SU-DHL-6 (cell line): ENCODE measurements around the gene CFAP92.
"Not testable (repeated sequence)": the region's sequence is repeated elsewhere in the genome, so short reads cannot be mapped to it uniquely, and the experiment has no call there.

Experiments
- H2AFZ ChIP-seq: fragments of 200-600 bp; sonication (generic); 2 replicates; pipeline ENCODE4 v1.6.1; 2014; ENCODE audit warnings: low read depth, mild to moderate bottlenecking, moderate library complexity, mixed read lengths, antibody characterized with exemption, low read length; ENCODE audit not compliant: severe bottlenecking
- H3F3A ChIP-seq: fragments of 200-600 bp; shearing (Covaris generic); 2 replicates; pipeline ENCODE4 v1.6.0; 2016; ENCODE audit warnings: antibody characterized with exemption, mild to moderate bottlenecking; ENCODE audit not compliant: insufficient read depth
- H3K27ac ChIP-seq: fragments of 200-600 bp; sonication (generic); 2 replicates; pipeline ENCODE4 v1.5.1; 2016; ENCODE audit warnings: low read depth, mild to moderate bottlenecking, low read length, moderate library complexity, mixed read lengths
- H3K27me3 ChIP-seq: fragments of 200-600 bp; sonication (generic), shearing (Covaris generic); 2 replicates; pipeline ENCODE4 v1.6.0; 2014; ENCODE audit warnings: mild to moderate bottlenecking, low read length
- H3K36me3 ChIP-seq: fragments of 200-600 bp; sonication (generic); 2 replicates; pipeline ENCODE4 v1.6.1; 2014; ENCODE audit warnings: mild to moderate bottlenecking, low read length, mixed read lengths
- H3K4me2 ChIP-seq: fragments of 300-600, 200-600 bp; shearing (Covaris generic), sonication (generic); 2 replicates; pipeline ENCODE4 v1.6.0; 2014; ENCODE audit warnings: low read length, low read depth, mild to moderate bottlenecking; ENCODE audit not compliant: poor library complexity, severe bottlenecking
- H3K4me3 ChIP-seq: fragments of 200-600 bp; sonication (generic); 2 replicates; pipeline ENCODE4 v1.5.1; 2014; ENCODE audit warnings: antibody characterized with exemption, low read length, mild to moderate bottlenecking, mixed read lengths; ENCODE audit not compliant: insufficient read depth, poor library complexity, severe bottlenecking
- H3K79me2 ChIP-seq: fragments of 200-600 bp; sonication (generic); 2 replicates; pipeline ENCODE4 v1.6.1; 2014; ENCODE audit warnings: mild to moderate bottlenecking, low read length, moderate library complexity; ENCODE audit not compliant: insufficient read depth
- H3K9ac ChIP-seq: fragments of 200-600 bp; sonication (generic); 2 replicates; pipeline ENCODE4 v1.7.0; 2014; ENCODE audit warnings: mild to moderate bottlenecking, low read length
- H3K9me2 ChIP-seq: fragments of 200-600 bp; sonication (generic); replicated peaks from 2 replicates; pipeline ENCODE4 v1.6.1; 2014; ENCODE audit warnings: low read length; ENCODE audit not compliant: insufficient read depth
- H3K9me3 ChIP-seq: fragments of 200-600 bp; sonication (generic); 2 replicates; pipeline ENCODE4 v1.6.1; 2014; ENCODE audit warnings: low read length, mixed read lengths; ENCODE audit not compliant: insufficient read depth
- H4K20me1 ChIP-seq: fragments of 200-600 bp; sonication (generic); 2 replicates; pipeline ENCODE4 v1.6.1; 2014; ENCODE audit warnings: low read depth, mild to moderate bottlenecking, antibody characterized with exemption, low read length, moderate library complexity, mixed read lengths
- CTCF ChIP-seq: fragments of 200-600 bp; sonication (generic); IDR thresholded peaks from one replicate; pipeline ENCODE4 v1.5.1; 2017; ENCODE audit warnings: antibody characterized with exemption, mild to moderate bottlenecking, low read length, moderate library complexity; ENCODE audit not compliant: insufficient read depth, poor library complexity, severe bottlenecking
- EZH2phosphoT487 ChIP-seq: fragments of 200-600 bp; sonication (generic), shearing (Covaris generic); conservative IDR thresholded peaks from 2 replicates; pipeline ENCODE4 v1.6.1; 2018; ENCODE audit warnings: mild to moderate bottlenecking, antibody characterized with exemption, low read length, moderate library complexity, mixed read lengths

CFAP92 gene

GRCh38 chr3:128929364-128929763, 64.5 kb downstream of the CFAP92 start:
- H3K27me3 ChIP-seq, result no peaks in the 10 kb centered on the region
- H2AFZ ChIP-seq, result no peak overlapping the region
- H3K27ac ChIP-seq, result no peak overlapping the region
- no peaks in the 10 kb centered on the region for H3K79me2 ChIP-seq
- H3K9ac ChIP-seq, result no peak overlapping the region
- H3K9me2 ChIP-seq, result no peaks in the 10 kb centered on the region
- H3K4me3 ChIP-seq, result no peak overlapping the region
- H3K36me3 ChIP-seq, result 0 out of 2 replicates have a peak, but pooled peaks cover 3% of the 10 kb centered on the region
- H3K9me3 ChIP-seq, result peaks cover 12% of the 10 kb centered on the region; the same call in 1 of the 2 replicates
- H3F3A ChIP-seq, result no peaks in the 10 kb centered on the region
- no peak overlapping the region for H3K4me2 ChIP-seq
- H4K20me1 ChIP-seq, result no peaks in the 10 kb centered on the region
- TF ChIP-seq EZH2phosphoT487 (no peak), CTCF (no peak)

DNA sequence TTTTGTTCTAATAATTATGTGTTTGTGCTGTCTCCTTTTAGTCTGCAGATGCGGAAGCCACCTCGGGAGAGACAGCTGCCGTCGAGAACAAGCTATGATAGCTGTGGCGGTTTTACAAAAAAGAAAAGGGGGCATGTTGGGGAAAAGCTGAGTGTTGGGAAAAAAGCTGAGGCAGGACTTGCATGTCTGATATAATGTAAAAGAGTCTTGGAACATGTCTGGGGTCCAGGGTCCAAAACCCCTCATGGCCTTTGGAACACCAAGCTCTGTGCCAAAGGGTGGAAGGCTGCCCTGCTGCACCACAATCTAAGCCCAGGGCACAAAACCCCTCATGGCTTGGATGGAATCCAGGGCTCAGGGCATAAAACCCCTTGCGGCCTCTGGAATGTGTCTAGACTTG, 69.9 kb downstream of the CFAP92 start:
- not testable (repeated sequence) for H3K9ac ChIP-seq, H3K4me2 ChIP-seq, H2AFZ ChIP-seq

DNA sequence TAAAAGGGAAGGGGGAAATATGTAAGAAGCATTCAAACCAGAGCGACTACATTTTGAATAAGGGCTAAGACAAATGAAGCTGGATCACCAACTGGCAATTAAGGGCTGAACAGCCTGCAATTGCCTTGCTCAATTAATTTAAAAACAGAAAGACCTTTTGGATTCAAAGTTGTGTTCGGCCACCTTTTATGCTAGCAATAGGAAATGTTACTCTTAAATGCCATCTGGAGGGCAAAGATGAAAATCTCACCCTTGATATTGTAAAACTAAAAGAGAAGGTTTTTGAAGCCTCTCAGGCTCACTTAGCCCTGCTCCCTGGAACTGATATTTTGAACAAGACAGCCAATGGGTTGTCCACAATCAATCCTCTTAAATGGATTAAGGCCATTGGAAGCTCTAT, 70.3 kb downstream of the CFAP92 start:
- no peaks in the 10 kb centered on the region for H3K9me2 ChIP-seq
- no peaks in the 10 kb centered on the region for H3K79me2 ChIP-seq
- peaks cover 14% of the 10 kb centered on the region for H3K36me3 ChIP-seq
- no peak overlapping the region for H3K27ac ChIP-seq
- no peaks in the 10 kb centered on the region for H4K20me1 ChIP-seq
- no peak overlapping the region for H3K9ac ChIP-seq
- H3K4me3 ChIP-seq, result no peak overlapping the region
- no peaks in the 10 kb centered on the region for H3K27me3 ChIP-seq
- no peak overlapping the region for H2AFZ ChIP-seq
- H3K4me2 ChIP-seq, result no peak overlapping the region
- TF ChIP-seq CTCF (no peak), EZH2phosphoT487 (no peak)
- no peaks in the 10 kb centered on the region for H3F3A ChIP-seq
- H3K9me3 ChIP-seq, result peaks cover 12% of the 10 kb centered on the region; the same call in 1 of the 2 replicates

More for the DNA sequence above, 69.9 kb downstream of the CFAP92 start:
- H3K27ac ChIP-seq, H4K20me1 ChIP-seq, H3F3A ChIP-seq, H3K9me2 ChIP-seq, H3K4me3 ChIP-seq, H3K79me2 ChIP-seq, H3K27me3 ChIP-seq: not testable (repeated sequence)
- Histone ChIP-seq H3K36me3 (peaks cover 12% of the 10 kb centered on the region; the same call in 1 of the 2 replicates), H3K9me3 (peaks cover 12% of the 10 kb centered on the region; the same call in 1 of the 2 replicates)

DNA sequence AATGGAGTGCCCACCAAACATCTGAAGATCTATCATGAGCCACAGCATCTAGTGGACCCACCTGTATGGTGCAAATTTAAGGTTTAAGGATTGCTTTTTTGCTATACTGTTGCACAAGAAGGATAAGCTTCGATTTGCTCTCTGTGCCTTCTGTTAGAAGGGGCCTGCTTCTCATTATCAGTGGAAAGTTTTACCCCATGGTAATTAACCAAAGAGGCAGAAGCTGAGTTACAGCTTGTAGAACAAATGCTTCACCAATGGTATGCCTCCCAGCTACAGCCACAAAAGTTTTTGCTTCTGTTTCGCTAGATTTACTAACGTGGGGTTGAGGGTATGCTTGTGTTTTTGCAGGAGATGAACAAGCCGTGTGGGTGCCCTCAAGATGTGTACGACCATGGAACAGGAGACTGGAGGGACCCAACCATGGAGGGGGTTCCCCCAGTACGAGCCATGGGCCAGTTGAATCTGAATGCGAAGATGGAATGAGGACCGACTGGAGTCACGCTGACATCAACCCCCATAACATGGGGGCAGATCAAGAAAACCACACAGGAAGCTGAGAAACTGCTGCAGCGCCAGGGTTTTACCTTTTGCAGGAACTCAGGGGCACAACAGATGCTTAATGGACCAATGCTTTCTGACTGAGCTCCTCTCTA, 70.9 kb downstream of the CFAP92 start:
- Histone ChIP-seq H3K4me3 (no peak overlapping the region), H3K36me3 (peaks cover 17% of the 10 kb centered on the region), H3K4me2 (no peak overlapping the region), H3K9me2 (no peaks in the 10 kb centered on the region), H3K27me3 (no peaks in the 10 kb centered on the region), H2AFZ (no peak overlapping the region), H4K20me1 (no peaks in the 10 kb centered on the region), H3K79me2 (no peaks in the 10 kb centered on the region), H3K9me3 (peaks cover 12% of the 10 kb centered on the region; the same call in 1 of the 2 replicates), H3F3A (no peaks in the 10 kb centered on the region), H3K27ac (no peak overlapping the region), H3K9ac (no peak overlapping the region)
- TF ChIP-seq CTCF (no peak), EZH2phosphoT487 (no peak)
